HEK293T (cell line): Measurements from ENCODE around the gene DLEC1.

Source experiments
- ARNT ChIP-seq: fragments of 450-650 bp; IDR thresholded peaks from 2 replicates; pipeline ENCODE4 v1.6.1; 2017; ENCODE audit warnings: mild to moderate bottlenecking
- BHLHE40 ChIP-seq: fragments of 450-650 bp; IDR thresholded peaks from 2 replicates; pipeline ENCODE4 v1.6.1; 2016; ENCODE audit warnings: mild to moderate bottlenecking, moderate library complexity, borderline replicate concordance
- ELF4 ChIP-seq: fragments of 450-650 bp; IDR thresholded peaks from 2 replicates; pipeline ENCODE4 v1.6.1; 2017; ENCODE audit warnings: antibody characterized with exemption
- FOXA1 ChIP-seq: fragments of 450-650 bp; IDR thresholded peaks from 2 replicates; pipeline ENCODE4 v1.6.1; 2016; ENCODE audit warnings: mild to moderate bottlenecking
- FOXK2 ChIP-seq: fragments of 450-650 bp; IDR thresholded peaks from 2 replicates; pipeline ENCODE4 v1.6.1; 2016; ENCODE audit warnings: mild to moderate bottlenecking
- FOXM1 ChIP-seq: fragments of 450-650 bp; IDR thresholded peaks from 2 replicates; pipeline ENCODE4 v1.6.1; 2017; ENCODE audit warnings: mild to moderate bottlenecking, borderline replicate concordance
- HDGF ChIP-seq: fragments of 450-650 bp; IDR thresholded peaks from 2 replicates; pipeline ENCODE4 v1.6.1; 2017; ENCODE audit warnings: antibody characterized with exemption, borderline replicate concordance
- L3MBTL2 ChIP-seq: fragments of 450-650 bp; conservative IDR thresholded peaks from 2 replicates; pipeline ENCODE4 v1.6.1; 2016; ENCODE audit warnings: mild to moderate bottlenecking
- LEF1 ChIP-seq: fragments of 450-650 bp; IDR thresholded peaks from 2 replicates; pipeline ENCODE4 v1.6.1; 2017; ENCODE audit warnings: mild to moderate bottlenecking, borderline replicate concordance
- NFRKB ChIP-seq: fragments of 450-650 bp; IDR thresholded peaks from 2 replicates; pipeline ENCODE4 v1.6.1; 2016; ENCODE audit warnings: mild to moderate bottlenecking, moderate library complexity
- SP1 ChIP-seq: fragments of 450-650 bp; IDR thresholded peaks from 2 replicates; pipeline ENCODE4 v1.6.1; 2017
- ZNF384 ChIP-seq: fragments of 450-650 bp; IDR thresholded peaks from 2 replicates; pipeline ENCODE4 v1.6.1; 2016
- TF ChIP-seq, protein P1 (sequence below): fragments of 450-650 bp; IDR thresholded peaks from 2 replicates; pipeline ENCODE4 v1.6.1; 2016

DNA sequence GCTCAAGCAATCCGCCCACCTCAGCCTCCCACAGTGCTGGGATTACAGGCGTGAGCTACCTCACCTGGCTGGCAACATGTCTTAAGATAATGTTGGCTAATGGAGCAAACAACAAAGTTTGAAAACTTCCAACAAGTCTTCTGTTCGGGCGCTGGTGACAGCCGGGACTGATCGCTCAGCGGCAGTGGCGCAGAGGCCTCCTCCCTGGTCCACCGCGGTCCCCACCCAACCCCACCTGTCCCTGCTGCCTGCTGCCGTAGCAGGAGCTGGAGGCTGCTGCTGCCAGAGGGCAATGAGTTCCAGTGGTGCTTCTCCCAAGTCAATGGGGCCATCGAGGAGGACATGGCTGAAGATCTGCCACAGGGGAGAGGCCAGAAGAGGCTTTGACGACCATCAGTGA is 12.1 kb downstream of the DLEC1 start:
- TF ChIP-seq, protein P1, sequence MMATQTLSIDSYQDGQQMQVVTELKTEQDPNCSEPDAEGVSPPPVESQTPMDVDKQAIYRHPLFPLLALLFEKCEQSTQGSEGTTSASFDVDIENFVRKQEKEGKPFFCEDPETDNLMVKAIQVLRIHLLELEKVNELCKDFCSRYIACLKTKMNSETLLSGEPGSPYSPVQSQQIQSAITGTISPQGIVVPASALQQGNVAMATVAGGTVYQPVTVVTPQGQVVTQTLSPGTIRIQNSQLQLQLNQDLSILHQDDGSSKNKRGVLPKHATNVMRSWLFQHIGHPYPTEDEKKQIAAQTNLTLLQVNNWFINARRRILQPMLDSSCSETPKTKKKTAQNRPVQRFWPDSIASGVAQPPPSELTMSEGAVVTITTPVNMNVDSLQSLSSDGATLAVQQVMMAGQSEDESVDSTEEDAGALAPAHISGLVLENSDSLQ, result no peak
- no peak for TF ChIP-seq FOXK2
- TF ChIP-seq HDGF, result no peak
- no peak for TF ChIP-seq SP1
- no peak for TF ChIP-seq FOXA1
- TF ChIP-seq NFRKB, result no peak
- TF ChIP-seq ZNF384, result no peak
- TF ChIP-seq L3MBTL2, result no peak
- no peak for TF ChIP-seq BHLHE40
- TF ChIP-seq LEF1, result no peak
- no peak for TF ChIP-seq ELF4
- no peak for TF ChIP-seq ARNT
- no peak for TF ChIP-seq FOXM1
